ENCODE data around the gene MEOX1. TPM values are rescaled to one million over a fixed set of nuclear protein-coding genes. Genes with fewer than 3 reads are reported as not detected.

MEOX1 gene
- total RNA-seq, 1 donor from 2014 or later = not detected

DNA sequence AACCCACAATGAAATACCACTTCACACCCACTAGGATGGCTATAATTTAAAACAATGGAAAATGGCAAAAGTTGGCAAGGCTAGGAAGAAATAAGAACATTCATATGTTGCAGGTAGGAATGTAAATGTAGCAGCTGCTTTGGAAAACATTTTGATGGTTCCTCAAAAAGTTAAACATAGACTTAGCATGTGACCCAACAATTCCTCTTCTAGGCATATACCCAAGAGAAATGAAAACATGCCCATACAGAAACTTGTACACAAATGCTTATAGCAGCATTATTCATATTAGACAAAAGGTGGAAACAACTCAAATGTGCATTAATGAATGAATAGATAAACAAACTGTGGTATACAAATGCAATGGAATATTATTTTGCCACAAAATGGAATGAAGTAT lies 36.1 kb downstream of the MEOX1 start:
- peaks cover 6% of the 10 kb centered on the region for H3K27me3 ChIP-seq (ENCODE audit: insufficient read depth, low read length)
- H3K36me3 Mint-ChIP-seq (ENCODE audit: low read depth, unreplicated experiment) = no peaks in the 10 kb centered on the region
- H3K9ac ChIP-seq (ENCODE audit: low read length) = no peak overlapping the region
- no peak for FAIRE-seq
- H4K20me1 ChIP-seq (ENCODE audit: insufficient read depth, low read length) = no peaks in the 10 kb centered on the region
- no peak for TF ChIP-seq EZH2 (IDR thresholded peaks at IDR 0.05; ENCODE audit: insufficient read depth, low read length)
- TF ChIP-seq, protein P1, sequence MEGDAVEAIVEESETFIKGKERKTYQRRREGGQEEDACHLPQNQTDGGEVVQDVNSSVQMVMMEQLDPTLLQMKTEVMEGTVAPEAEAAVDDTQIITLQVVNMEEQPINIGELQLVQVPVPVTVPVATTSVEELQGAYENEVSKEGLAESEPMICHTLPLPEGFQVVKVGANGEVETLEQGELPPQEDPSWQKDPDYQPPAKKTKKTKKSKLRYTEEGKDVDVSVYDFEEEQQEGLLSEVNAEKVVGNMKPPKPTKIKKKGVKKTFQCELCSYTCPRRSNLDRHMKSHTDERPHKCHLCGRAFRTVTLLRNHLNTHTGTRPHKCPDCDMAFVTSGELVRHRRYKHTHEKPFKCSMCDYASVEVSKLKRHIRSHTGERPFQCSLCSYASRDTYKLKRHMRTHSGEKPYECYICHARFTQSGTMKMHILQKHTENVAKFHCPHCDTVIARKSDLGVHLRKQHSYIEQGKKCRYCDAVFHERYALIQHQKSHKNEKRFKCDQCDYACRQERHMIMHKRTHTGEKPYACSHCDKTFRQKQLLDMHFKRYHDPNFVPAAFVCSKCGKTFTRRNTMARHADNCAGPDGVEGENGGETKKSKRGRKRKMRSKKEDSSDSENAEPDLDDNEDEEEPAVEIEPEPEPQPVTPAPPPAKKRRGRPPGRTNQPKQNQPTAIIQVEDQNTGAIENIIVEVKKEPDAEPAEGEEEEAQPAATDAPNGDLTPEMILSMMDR (IDR thresholded peaks at IDR 0.05; ENCODE audit: insufficient read depth, low read depth, low read length) = no peak
- H3K27me3 Mint-ChIP-seq (ENCODE audit: low read depth, unreplicated experiment) = peaks cover 29% of the 10 kb centered on the region
- H3K27ac Mint-ChIP-seq (ENCODE audit: unreplicated experiment) = no peak overlapping the region
- no peaks in the 10 kb centered on the region for H3K36me3 ChIP-seq (ENCODE audit: insufficient read depth, low read length)
- no peaks in the 10 kb centered on the region for H3K4me1 Mint-ChIP-seq (ENCODE audit: low read depth, unreplicated experiment)
- H3K79me2 ChIP-seq (ENCODE audit: insufficient read depth, low read length) = no peaks in the 10 kb centered on the region
- H3K4me3 Mint-ChIP-seq (ENCODE audit: unreplicated experiment) = no peak overlapping the region
- H3K4me3 ChIP-seq (ENCODE audit: insufficient read depth, low read depth, low read length) = no peak overlapping the region
- no peaks in the 10 kb centered on the region for H3K9me3 Mint-ChIP-seq (ENCODE audit: unreplicated experiment)
- no peak overlapping the region for H3K4me2 ChIP-seq (ENCODE audit: low read length)
- no peak for DNase-seq (ENCODE audit: low read depth)
- H2AFZ ChIP-seq (ENCODE audit: low read depth, low read length) = no peak overlapping the region
- H3K27ac ChIP-seq (ENCODE audit: low read depth, low read length) = no peak overlapping the region
- H3K4me1 ChIP-seq (ENCODE audit: insufficient read depth, low read length) = no peaks in the 10 kb centered on the region
- H3K9me3 ChIP-seq (ENCODE audit: insufficient read depth, low read depth, low read length) = no peaks in the 10 kb centered on the region

DNA sequence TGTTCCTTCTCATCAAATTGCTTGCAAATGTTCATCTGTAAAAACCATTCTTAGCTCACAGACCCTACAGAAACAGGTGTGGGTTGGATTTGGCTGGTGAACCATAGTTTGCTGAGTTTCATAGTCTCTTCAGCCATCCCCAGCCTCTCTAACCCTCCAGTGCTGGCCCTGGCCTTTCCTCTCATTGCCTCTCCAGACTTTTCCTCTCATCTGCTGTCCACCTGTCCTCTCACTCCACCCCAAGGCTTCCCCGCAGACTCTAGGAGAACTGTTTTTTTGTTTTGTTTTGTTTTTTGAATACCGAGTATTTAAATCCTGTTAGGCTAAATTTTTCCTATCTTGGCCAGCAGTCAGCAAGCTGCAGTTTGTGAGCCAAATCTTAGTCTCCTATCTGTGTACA lies 41.1 kb downstream of the MEOX1 start:
- H3K79me2 ChIP-seq (ENCODE audit: insufficient read depth, low read length) = no peaks in the 10 kb centered on the region
- H3K9ac ChIP-seq (ENCODE audit: low read length) = no peak overlapping the region
- no peaks in the 10 kb centered on the region for H3K4me1 Mint-ChIP-seq (ENCODE audit: low read depth, unreplicated experiment)
- no peaks in the 10 kb centered on the region for H3K36me3 ChIP-seq (ENCODE audit: insufficient read depth, low read length)
- peaks cover 38% of the 10 kb centered on the region for H3K27me3 Mint-ChIP-seq (ENCODE audit: low read depth, unreplicated experiment)
- no peaks in the 10 kb centered on the region for H3K9me3 Mint-ChIP-seq (ENCODE audit: unreplicated experiment)
- no peaks in the 10 kb centered on the region for H3K36me3 Mint-ChIP-seq (ENCODE audit: low read depth, unreplicated experiment)
- no peak for DNase-seq (ENCODE audit: low read depth)
- no peak for FAIRE-seq
- no peak overlapping the region for H3K4me2 ChIP-seq (ENCODE audit: low read length)
- peaks cover 3% of the 10 kb centered on the region for H3K27me3 ChIP-seq (ENCODE audit: insufficient read depth, low read length)
- H3K27ac Mint-ChIP-seq (ENCODE audit: unreplicated experiment) = no peak overlapping the region
- no peak overlapping the region for H3K4me3 ChIP-seq (ENCODE audit: insufficient read depth, low read depth, low read length)
- H4K20me1 ChIP-seq (ENCODE audit: insufficient read depth, low read length) = no peaks in the 10 kb centered on the region
- TF ChIP-seq EZH2 (IDR thresholded peaks at IDR 0.05; ENCODE audit: insufficient read depth, low read length) = no peak
- TF ChIP-seq, protein P1 (IDR thresholded peaks at IDR 0.05; ENCODE audit: insufficient read depth, low read depth, low read length) = no peak
- no peak overlapping the region for H2AFZ ChIP-seq (ENCODE audit: low read depth, low read length)
- no peak overlapping the region for H3K27ac ChIP-seq (ENCODE audit: low read depth, low read length)
- H3K4me3 Mint-ChIP-seq (ENCODE audit: unreplicated experiment) = no peak overlapping the region
- H3K4me1 ChIP-seq (ENCODE audit: insufficient read depth, low read length) = no peaks in the 10 kb centered on the region
- no peaks in the 10 kb centered on the region for H3K9me3 ChIP-seq (ENCODE audit: insufficient read depth, low read depth, low read length)

DNA sequence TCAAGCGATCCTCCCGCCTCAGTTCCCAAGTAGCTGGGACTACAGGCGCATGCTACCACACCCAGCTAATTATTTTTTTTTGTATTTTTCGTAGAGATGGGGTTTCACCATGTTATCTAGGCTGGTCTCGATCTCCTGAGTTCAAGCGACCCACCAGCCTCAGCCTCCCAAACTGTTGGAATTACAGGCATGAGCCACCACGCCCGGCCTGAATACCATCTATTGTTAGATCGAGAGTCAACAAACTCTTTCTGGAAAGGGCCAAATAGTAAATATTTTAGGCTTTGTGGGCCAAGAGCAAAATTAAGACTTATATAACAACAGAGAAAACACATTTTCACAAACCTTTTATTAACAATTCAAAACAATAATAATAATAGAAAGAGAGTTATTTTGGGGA lies 41.6 kb downstream of the MEOX1 start:
- Histone ChIP-seq H3K9me3 (ENCODE audit: insufficient read depth, low read depth, low read length) (no peaks in the 10 kb centered on the region), H3K27me3 (ENCODE audit: insufficient read depth, low read length) (peaks cover 3% of the 10 kb centered on the region), H2AFZ (ENCODE audit: low read depth, low read length) (no peak overlapping the region), H3K4me2 (ENCODE audit: low read length) (no peak overlapping the region), H3K9ac (ENCODE audit: low read length) (no peak overlapping the region), H3K4me3 (ENCODE audit: insufficient read depth, low read depth, low read length) (no peak overlapping the region), H3K36me3 (ENCODE audit: insufficient read depth, low read length) (no peaks in the 10 kb centered on the region), H3K79me2 (ENCODE audit: insufficient read depth, low read length) (no peaks in the 10 kb centered on the region), H3K4me1 (ENCODE audit: insufficient read depth, low read length) (no peaks in the 10 kb centered on the region), H3K27ac (ENCODE audit: low read depth, low read length) (no peak overlapping the region), H4K20me1 (ENCODE audit: insufficient read depth, low read length) (no peaks in the 10 kb centered on the region)
- FAIRE-seq = no peak
- TF ChIP-seq EZH2 (IDR thresholded peaks at IDR 0.05; ENCODE audit: insufficient read depth, low read length) = no peak
- TF ChIP-seq, protein P1 (IDR thresholded peaks at IDR 0.05; ENCODE audit: insufficient read depth, low read depth, low read length) = no peak
- Mint-ChIP-seq H3K27ac (ENCODE audit: unreplicated experiment) (no peak overlapping the region), H3K4me3 (ENCODE audit: unreplicated experiment) (no peak overlapping the region), H3K27me3 (ENCODE audit: low read depth, unreplicated experiment) (peaks cover 40% of the 10 kb centered on the region), H3K36me3 (ENCODE audit: low read depth, unreplicated experiment) (no peaks in the 10 kb centered on the region), H3K4me1 (ENCODE audit: low read depth, unreplicated experiment) (no peaks in the 10 kb centered on the region), H3K9me3 (ENCODE audit: unreplicated experiment) (no peaks in the 10 kb centered on the region)
- no peak for DNase-seq (ENCODE audit: low read depth)
